GM20000 (cell line): ENCODE measurements around the gene MSANTD1.

Source experiments
- DNase-seq: peaks from one replicate; pipeline ENCODE4 v3.0.0; 2012; ENCODE audit warnings: low spot score
- TF ChIP-seq, protein P1 (sequence below): IDR thresholded peaks from 2 replicates; pipeline ENCODE4 v1.5.1; 2012; ENCODE audit warnings: mild to moderate bottlenecking, control low read depth; ENCODE audit errors: extremely low read depth, missing control alignments

The MSANTD1 gene

GRCh38 chr4:3234171-3235029, 14.6 kb upstream of the MSANTD1 start:
- DNase-seq, result peak; percentile 22
- TF ChIP-seq, protein P1, sequence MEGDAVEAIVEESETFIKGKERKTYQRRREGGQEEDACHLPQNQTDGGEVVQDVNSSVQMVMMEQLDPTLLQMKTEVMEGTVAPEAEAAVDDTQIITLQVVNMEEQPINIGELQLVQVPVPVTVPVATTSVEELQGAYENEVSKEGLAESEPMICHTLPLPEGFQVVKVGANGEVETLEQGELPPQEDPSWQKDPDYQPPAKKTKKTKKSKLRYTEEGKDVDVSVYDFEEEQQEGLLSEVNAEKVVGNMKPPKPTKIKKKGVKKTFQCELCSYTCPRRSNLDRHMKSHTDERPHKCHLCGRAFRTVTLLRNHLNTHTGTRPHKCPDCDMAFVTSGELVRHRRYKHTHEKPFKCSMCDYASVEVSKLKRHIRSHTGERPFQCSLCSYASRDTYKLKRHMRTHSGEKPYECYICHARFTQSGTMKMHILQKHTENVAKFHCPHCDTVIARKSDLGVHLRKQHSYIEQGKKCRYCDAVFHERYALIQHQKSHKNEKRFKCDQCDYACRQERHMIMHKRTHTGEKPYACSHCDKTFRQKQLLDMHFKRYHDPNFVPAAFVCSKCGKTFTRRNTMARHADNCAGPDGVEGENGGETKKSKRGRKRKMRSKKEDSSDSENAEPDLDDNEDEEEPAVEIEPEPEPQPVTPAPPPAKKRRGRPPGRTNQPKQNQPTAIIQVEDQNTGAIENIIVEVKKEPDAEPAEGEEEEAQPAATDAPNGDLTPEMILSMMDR, result no peak

DNA sequence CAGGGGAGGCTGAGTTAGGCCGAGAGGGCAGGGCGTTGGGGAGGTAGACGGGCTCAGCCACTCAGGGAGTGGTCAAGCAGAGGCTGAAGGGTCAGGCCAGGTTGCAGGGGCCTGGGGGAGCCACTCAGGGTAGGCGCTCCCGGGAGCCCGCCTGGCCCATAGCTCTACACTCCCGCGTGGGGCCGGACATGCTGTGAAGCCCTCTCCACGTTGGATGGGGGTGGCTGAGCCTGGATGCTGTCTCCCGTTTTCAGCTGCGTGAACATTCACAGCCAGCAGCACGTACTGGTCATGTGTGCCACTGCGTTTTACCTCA, 14.0 kb upstream of the MSANTD1 start:
- TF ChIP-seq, protein P1, result no peak

DNA sequence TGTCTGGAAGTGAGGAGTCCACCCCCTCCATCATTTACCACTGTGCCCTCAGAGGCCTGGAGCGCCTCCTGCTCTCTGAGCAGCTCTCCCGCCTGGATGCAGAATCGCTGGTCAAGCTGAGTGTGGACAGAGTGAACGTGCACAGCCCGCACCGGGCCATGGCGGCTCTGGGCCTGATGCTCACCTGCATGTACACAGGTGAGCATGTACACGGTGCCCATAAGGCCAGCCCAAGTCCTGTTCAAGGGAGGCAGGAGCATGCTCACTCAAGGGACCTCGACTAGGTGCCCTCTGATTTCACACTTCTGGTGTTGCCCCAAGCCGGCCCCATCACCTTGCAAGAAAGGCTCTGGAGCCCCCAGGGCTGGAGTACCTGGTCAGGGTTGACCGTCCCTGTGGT, 13.4 kb upstream of the MSANTD1 start:
- DNase-seq, result no peak
- TF ChIP-seq, protein P1, result no peak

More for the DNA sequence above, 14.0 kb upstream of the MSANTD1 start:
- no peak for DNase-seq

DNA sequence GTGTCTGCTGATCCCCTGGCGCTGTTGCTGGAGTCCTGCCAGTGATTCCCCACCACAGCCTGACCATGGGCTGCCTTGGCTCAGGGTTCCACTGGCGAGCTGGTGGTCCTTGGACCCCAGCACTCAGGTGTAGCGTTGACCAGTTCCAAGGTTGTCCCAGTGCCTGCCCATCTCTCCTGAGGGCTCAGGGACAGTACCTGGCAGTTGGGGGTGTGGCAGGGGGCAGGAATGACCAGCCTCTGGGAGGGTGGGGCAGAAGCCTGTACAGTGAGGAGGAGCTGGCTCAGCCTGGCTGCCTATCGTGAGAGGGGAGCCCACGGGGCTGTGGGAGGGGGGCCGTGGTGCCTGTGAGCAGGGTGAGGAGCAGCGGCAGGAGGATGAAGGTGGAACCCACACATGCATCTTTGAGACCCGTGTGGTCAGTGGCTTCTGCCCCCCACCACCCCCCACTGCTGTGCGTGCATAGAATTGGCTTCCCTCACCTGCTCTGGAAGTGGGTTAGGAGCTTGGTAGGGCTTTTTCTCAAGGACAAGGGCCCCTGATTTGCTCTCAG, 12.6 kb upstream of the MSANTD1 start:
- DNase-seq, result no peak
- TF ChIP-seq, protein P1, result no peak

GRCh38 chr4:3237266-3237665, 11.7 kb upstream of the MSANTD1 start:
- TF ChIP-seq, protein P1, result no peak
- no peak for DNase-seq

DNA sequence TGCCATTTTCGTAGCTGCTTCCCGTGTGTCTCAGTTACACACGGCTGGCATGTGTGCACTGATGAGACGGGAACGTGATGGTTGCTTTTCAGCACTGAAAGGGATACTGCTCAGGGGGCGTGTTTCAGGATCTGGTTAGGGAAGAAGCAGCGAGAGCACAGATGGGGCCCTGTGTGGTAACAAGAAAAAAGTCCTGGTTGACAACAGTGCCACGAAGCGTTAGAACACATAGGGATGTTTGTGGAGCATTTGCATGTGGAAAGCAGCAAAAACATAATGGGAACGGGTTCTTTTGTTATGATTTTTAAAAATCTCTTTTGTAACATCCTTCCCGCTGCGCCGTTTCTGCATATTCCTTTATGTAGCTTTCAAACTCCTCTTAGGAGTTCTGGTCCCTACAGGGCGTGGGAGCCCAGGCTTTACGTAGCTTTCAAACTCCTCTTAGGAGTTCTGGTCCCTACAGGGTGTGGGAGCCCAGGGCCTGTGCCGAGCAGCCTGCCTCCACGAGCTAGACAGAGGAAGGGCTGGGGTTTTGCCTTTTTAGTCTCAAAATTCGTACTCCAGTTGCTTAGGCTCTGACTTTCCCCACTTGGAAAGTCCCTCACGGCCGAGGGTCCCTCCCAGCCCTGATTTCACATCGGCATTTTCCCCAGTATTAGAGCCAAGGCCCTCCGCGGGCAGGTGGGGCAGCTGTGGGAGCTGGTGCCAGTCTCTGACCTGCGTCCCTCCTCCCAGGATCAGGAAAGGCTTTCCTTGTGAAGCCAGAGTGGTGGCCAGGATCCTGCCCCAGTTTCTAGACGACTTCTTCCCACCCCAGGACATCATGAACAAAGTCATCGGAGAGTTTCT, 11.0 kb upstream of the MSANTD1 start:
- no peak for DNase-seq
- TF ChIP-seq, protein P1, result no peak

- DNase-seq, result no peak
- TF ChIP-seq, protein P1, result no peak
Measured at GRCh38 chr4:3238721-3239120, 10.2 kb upstream of the MSANTD1 start.
